Epithelial cell of prostate (primary cell): ENCODE measurements around the gene LANCL2.

Experiments used
- DNase-seq: peaks from one replicate; pipeline ENCODE4 v3.0.0-alpha.2; 2011; ENCODE audit warnings: low read depth, low spot score
- H3K27ac ChIP-seq: fragments of 450-650 bp; 2 replicates; pipeline ENCODE4 v1.5.1; 2017; ENCODE audit warnings: mild to moderate bottlenecking

Gene LANCL2

DNA sequence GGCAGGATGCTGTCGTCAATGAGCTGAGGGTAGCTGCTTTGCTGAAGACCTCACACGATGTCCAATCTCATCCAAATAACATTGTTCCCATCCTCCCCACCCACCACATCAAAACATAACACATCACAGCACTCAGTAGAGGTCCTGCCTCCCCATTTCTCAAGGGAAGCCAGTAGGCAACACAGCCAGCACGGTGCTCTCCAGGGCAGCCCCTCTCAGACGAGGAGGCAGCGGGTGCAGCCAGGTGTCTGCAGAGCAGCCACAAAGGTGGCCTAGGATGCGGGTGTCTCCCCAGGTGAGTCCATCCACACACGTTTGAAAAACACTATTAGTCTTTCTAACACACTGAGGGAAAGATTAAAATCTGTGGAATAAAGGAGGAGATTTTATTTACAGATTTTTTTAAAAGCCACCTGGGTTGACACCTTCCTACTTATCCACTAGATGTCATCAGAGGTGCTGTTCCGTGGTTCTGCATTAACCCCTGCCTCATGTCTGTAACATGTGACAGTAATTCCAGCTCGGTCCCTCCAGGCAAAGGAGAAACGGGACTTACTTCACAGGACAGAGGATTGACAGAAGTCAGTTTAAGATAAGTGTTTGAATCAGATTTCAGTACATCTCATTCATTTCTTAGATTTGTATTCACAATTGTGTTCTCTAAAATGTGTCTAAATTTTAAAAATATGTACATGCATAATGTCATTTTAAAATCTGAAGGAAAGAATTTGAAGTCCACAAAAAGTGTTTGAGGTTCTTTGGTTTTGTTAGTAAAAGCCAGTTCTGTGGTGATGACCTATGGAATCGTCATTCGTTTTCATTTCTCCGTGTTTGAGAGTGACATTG, 68.0 kb downstream of the LANCL2 start:
- DNase-seq: no peak
- H3K27ac ChIP-seq: no peak overlapping the region

DNA sequence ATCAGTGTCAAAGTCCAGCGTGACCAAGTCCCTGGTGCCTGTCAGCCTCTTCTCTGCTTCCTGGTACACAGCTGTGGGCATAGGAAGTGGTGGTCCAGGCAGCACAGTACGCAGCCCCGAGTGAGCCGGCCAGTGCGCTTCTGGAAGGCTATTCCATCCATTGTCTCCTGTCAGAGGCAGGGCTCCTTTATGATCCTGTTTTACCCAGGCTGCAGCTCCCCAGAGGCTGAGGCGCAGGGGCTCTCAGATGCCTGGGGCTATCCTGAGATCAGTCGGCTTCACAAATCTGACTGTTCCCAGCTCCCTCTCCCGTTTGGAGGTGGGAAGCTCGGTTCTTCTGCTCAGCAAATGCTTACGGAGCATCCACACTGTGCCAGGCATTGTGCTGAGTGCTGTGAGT, 70.3 kb downstream of the LANCL2 start:
- H3K27ac ChIP-seq: no peak overlapping the region
- DNase-seq: no peak

DNA sequence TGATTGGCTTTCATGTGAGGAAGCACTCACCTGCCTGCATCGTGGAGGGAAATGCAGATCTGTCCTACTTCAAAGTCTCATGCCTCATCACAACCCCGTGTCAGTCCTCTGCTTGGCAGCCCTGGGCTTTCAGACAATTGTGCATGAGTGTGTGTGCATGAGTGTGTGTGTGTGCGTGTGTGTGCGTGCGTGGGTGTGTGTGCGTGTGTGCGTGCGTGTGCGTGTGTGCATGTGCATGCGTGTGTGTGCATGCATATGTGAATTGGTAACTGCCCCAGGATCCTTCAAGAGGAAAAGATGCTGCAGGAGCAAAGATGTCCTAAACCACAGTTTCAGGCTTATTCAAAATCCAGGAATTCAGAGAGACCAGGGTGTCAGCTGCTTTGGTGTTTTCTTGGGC, 71.3 kb downstream of the LANCL2 start:
- DNase-seq: no peak
- H3K27ac ChIP-seq: no peak overlapping the region

DNA sequence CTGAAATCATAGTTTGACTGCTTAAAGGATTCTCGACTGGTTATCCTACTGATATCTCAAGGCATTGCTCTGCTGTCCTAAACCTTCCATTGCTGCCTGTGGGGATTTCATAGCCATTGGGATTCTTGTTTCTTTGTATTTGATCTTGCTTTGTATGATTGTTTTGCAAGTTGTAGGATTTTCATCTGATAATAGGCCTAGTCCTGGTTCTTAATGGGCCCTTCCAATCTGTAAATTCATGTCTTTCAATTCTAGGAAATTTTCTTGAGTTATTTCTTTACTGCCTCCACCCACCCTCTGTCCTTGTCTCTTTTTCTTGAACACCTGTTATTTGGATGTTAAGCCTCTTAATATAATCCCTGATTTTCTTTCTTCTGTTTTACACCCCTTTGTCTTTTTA, 72.2 kb downstream of the LANCL2 start:
- DNase-seq: no peak

DNA sequence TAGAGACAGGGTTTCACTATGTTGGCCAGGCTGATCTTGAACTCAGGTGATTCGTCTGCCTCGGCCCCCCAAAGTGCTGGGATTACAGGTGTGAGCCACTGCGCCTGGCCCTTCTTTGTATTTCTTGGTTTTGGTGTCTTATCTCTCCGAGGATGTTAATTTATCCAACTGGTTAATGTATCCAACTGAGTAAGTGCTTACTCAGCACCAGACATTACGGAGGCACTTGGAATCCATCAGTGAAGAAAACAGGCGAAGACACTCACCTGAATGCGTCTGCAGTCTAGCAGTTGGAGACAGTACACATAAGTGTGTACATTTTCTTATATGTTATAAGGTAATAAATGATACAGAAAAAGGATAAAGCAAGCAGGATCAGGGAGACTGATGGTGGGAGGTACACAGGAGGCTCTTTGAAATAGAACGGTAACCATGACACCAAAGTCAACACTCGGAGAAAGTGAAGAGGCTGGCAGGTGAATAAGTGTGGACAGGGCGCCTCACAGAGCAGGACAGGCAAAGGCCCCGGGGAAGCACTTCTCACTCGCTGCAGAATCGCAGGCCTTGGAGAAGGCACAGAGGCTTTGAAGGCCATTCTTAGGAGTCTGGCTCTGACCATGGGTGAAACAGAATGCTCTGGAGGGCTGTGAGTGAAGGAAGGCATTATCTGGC, 73.1 kb downstream of the LANCL2 start:
- no peak for DNase-seq
- H3K27ac ChIP-seq: no peak overlapping the region

More for the DNA sequence above, 72.2 kb downstream of the LANCL2 start:
- H3K27ac ChIP-seq: no peak overlapping the region

DNA sequence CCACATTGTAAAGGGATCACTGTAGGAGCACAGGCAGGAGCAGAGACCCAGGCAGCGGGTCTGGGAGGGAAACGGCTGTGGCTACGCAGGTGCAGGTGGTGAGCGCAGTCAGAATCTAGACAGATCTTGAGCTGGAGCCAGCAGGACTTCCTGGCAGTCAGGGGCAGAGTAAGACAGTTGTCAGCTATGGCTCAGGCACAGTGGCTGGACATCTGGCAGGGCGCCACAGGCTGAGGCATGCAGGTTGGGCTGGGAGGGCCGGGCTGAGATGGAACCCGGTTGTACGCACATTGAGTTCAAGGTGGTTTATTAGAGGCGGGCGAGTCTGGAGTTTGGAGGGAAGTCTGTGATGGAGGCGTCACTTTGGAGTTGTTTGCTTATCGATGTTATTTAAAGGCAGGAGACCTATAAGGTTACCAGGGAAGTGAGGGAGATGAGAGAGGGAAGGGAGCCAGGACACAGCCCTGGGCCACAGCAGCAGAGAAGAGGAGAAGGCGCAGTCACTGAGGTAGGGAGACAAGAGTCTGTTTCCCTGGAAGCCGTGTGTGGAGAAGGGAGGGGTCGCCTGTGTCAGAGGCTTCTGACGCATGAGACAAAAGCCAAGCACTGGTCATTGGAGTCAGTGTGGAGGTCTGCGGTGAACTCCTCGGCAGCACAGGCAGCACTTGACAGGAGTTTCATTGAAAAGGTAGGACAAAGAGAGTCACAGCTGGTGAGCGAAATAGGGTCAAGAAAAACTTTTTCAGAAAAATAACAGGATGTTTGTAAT, 73.8 kb downstream of the LANCL2 start:
- no peak overlapping the region for H3K27ac ChIP-seq
- DNase-seq: no peak

DNA sequence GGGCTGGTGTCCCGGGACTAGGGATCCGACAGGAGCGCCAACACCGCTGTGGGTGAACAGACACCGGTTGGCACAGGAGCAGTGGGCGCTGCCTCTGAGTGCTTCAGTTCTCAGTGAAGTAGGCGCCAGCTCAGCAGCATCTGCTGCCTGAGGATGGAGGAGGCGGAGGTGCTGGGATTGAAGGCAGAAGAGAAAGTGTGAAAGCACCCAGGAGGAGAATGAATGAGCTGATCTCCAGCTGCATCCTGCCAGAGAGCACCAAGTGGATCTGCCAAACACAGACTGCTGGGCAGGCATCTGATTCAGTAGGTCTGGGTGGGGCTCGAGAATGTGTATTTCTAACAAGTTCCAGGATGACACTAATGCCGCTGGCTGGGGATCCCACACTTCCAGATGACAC, 74.5 kb downstream of the LANCL2 start:
- H3K27ac ChIP-seq: no peak overlapping the region
- DNase-seq: no peak

DNA sequence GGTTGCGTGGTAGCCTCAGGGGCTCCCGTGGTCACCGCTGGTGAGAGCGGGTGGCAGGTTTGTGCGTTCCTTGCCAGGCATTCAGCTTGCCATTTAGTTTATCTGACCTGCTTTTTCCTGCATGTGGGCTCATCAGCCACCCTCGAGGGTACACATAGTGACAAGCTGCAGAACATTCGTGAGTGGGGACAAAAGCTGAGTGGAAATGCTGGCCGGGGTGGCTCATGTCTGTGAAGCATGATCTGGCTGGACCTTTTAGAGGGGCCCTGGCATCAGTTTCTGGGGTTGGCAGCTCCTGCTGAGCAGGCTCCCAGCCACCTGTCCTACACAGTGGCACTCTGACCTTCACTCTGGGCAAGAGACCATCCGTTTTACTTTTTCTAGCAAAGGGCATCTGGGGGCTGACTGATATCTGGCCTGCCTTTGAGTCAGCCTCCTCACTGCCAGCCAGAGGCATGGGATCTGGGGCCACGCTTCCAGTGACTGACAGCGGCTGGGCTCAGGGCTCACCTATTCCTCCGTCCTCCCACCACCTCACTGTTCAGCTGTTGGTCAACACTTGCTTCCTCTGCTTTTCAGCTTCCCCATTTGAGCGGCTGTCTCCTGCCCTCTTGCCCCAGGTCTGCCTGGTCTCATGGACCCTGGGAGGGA, 75.0 kb downstream of the LANCL2 start:
- DNase-seq: no peak
- no peak overlapping the region for H3K27ac ChIP-seq

DNA sequence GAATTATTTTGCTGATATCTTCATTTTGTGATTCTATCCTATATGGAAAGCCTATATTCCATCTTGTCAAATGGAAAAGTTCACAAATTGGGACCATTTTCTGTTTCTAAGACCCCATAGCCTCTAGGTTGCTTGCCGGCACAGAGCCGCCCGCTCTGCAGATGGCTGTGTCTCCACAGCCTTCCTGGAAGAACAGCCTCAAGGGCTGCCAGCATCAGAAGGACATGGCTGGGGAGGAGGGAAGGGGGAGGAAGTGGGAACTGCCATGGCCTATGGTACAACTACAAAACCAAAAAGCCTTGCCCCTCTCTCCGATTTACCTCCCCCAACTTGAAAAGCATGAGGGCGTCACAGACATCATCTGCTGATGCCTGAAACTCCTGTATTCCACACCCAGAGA, 75.9 kb downstream of the LANCL2 start:
- H3K27ac ChIP-seq: no peak overlapping the region
- no peak for DNase-seq

DNA sequence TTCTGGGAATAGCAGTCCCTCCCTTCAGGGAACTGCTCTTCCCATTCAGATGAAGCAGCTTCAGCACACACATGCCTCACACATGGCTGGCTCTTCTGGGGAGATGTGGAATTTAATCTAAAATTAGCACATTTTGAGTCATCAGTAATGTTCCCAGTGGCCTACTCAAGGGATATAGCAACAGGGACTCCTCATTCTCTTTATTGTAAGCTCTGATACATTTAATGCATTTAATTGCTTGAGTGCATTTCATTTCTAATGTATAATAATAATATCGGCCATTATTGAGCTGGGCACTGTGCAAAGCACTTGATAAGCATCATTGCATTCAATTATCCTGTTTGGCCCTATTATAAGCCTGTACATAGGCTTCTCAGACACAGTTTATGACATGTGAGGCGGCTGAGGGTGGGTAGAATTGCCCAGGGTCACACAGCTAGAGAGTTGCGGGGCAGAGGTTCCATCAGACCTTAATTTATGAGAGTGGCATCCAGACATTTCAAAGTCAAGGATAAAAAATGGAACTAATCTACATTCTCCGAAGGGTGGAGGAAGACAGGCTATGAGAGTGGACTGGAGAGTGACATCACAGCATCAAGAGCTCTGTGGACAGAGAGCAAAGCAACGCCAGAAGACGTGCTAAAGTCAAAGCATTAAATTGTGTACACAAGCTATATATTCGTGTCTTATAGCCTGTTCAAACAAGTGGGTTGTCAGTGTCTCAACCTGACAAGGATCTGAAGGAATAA, 76.8 kb downstream of the LANCL2 start:
- no peak for DNase-seq
- no peak overlapping the region for H3K27ac ChIP-seq

DNA sequence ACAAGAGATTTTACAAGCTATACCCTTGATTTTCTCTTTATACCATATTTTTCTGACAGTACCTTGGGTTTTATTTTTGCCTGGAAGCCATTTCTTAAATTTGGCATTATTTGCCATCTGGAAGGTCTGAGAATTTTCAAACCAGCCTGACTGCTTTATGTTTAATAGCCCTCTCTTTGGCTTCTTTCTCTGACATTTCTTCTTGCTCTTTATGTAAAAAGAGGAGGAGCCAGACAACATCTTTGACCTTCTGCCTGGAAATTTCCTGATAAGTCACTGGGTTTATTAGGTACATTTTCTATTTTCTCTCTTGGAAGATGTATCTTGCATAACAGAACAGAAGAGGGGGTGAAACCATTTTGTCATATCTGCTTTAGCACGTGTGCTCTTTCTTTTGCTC, 79.6 kb downstream of the LANCL2 start:
- no peak overlapping the region for H3K27ac ChIP-seq
- no peak for DNase-seq

DNA sequence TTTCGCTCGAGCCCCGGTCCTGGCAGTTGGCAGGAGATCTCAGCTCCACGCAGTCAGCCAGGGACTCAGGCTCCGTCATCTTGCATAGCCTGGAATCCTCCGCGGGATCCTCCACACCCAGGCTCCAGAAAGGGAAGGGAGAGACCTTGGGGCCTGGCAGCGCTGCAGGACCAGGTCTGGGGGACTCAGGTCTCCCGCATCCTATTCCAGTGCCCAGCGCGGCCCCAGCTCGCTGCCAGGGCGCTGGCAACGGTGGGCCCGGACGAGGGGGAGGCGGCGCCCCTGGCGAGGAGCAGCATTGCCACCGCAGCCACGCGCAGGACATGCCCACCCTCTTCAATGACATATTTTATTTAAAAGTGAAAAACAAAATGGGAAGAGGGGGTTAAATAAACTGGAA, 83.4 kb downstream of the LANCL2 start:
- DNase-seq: no peak
- no peak overlapping the region for H3K27ac ChIP-seq

DNA sequence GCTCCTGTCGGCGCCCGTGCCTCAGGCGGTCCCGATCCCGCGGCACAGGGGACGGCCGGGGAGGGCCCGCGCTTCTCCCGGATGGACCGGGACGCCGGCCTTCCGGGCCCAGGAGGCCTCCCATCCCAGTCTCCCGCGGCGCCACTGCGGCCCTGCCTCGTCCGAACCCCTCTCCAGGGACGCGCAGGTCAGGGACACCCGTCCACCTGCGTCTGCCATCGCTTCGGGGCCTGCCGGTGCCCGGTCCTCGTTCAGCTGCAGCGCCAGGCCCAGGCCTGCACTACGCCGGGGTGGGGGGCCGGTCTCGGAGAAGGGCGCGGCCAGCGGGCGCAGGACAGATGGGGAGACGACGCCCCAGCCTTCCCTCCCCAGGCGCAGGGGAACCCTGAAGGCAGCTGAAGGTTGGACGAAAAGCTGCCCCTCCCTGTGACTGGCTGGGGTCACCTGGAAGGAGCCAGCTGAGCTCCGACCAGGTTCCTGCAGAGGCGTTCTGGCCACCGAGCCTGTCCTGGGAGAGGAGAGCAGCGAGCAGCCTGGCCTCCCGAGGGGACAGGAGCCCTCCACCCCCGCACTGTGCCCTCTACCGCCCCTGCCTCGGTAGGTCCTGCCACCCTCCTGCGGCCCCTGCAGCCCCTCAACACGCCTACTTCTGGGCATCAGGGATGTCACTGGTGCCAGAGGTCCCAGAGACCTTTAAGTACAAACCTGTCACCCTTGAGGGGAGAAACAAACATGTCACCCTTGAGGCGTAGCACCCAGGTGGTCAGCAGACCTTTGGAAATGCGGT, 84.3 kb downstream of the LANCL2 start:
- DNase-seq: no peak
- H3K27ac ChIP-seq: no peak overlapping the region

DNA sequence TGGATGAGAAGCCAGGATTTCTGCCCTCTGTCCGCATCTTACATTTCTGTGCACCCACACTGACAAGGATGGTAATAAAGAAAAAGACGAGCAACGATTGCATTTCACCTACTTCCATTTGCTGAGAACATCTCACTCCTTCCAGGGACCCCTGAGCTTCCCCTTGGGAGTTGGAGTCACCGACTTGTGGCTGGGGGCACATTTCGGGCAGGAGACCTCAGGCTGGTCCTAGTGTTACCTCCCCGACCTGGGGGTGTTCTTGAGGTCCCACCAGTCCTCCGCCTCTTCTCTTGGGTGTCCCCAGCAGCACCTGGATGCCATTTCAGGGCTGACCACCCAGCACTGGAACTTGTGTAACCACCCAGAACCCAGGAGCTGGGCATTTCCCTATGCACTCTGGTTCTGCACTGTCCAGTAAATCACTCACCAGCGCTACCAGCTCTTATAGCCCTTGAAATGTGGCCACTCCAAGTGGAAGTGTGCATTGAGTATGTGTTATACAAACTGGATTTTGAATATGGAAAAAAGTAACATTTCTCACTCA, 84.9 kb downstream of the LANCL2 start:
- H3K27ac ChIP-seq: no peak overlapping the region
- no peak for DNase-seq

DNA sequence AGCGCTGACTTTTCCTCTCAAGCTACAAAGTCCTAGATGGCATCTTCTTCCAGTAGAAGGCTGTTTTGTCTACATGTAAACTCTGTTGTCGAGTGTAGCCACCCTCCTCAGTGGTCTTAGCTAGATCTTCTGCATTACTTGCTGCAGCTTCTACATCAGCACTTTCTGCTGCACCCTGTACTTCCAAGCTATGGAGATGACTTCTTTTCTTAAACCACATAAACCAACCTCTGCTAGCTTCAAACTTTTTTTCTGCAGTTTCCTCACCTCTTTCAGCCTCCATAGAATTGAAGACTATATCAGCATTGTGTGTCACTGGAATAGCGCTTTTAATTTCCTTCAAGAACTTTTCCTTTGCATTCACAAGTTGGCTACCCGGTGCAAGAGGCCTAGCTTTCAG, 87.8 kb downstream of the LANCL2 start:
- no peak for DNase-seq
- no peak overlapping the region for H3K27ac ChIP-seq

DNA sequence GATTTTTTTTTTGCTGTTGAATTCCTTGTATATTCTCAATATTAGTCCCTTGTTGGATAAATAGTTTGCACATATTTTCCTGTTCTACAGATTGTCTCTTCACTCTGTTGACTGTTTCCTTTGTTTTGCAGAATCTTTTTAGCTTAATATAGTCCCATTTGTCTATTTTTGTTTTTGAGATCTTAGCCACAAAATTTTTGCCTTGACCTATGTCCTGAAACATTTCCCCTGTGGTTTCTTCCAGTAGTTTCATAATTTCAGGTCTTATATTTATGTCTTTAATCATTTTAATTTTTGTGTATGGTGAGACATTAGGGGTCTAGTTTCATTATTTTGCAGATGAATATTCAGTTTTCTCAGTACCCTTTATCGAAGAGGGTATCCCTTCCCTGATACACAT, 92.7 kb downstream of the LANCL2 start:
- no peak overlapping the region for H3K27ac ChIP-seq
- DNase-seq: no peak

DNA sequence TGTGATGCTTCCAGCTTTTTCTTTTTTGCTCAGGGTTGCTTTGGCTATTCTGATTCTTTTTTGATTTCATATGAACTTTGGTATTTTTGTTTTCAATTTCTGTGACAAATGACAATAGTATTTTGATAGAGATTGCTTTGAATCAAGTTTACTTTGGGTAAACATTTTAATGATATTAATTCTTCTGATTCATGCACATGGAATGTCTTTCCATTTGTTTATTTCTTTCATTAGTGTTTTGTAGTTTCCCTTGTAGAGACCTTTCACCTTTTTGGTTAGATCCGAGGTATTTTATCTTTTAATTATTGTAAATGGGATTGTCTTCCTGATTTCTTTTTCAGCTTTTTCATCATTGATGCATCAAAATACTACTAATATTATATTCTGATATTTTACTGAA, 93.2 kb downstream of the LANCL2 start:
- no peak for DNase-seq
- H3K27ac ChIP-seq: no peak overlapping the region

DNA sequence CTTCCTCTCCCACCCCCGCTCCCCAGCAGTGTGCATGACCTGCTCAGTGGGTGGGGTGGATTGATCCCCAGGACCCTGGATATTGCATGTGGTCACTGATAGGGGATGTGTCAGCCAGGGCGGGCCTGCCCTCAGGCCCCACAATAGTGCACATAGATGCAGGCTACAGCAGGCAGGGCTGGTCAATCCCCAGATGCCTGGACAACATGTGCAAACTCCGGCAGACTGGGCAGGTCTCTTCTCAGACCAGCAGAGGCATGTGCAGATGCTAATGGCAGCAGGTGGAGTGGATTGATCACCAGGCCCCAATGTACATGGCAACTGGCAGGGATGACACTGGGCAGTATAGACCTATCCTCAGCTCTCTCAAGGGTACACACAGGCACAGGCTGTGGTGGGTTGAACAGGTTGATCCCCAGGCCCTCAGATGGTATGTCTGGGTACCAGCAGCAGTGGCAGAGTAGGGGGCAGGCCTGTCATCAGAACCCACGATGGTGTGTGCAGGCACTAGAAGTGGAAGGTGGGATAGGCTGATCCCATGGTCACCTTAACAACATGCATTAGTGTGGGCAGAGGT, 98.6 kb downstream of the LANCL2 start:
- DNase-seq: no peak
- no peak overlapping the region for H3K27ac ChIP-seq

DNA sequence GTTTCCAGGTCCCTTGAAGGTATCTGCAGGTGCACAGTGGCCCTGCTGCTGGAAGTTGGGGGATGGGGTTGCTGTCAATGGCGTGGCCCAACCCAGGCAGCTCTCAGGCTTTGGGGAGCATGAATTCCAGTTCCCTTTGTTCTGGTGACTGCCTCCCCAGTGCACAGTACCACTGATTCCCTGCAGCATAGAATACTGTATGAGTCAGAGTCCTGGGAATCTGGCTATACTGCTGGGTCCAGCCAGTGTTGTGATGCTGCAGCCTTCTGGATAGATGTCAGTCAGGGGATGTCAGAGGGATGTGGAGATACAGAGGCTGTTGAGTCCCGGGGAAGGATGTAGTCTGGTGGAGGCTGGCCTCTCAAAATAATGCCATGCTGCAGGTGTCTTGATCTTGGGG, 99.3 kb downstream of the LANCL2 start:
- DNase-seq: no peak
- no peak overlapping the region for H3K27ac ChIP-seq
